Neural progenitor cell (in vitro differentiated cells): ENCODE measurements around the gene RXFP1. TPM values are rescaled to one million over a fixed set of nuclear protein-coding genes. Genes with fewer than 3 reads are reported as not detected.

Source experiments
- DNase-seq: peaks from one replicate; pipeline ENCODE4 v3.0.0-alpha.2; 2016; ENCODE audit warnings: low spot score
- H2AFZ ChIP-seq: fragments of 200-600 bp; sonication (generic); replicated peaks from 2 replicates; pipeline ENCODE4 v1.6.1; 2016; ENCODE audit warnings: antibody characterized with exemption
- H3F3A ChIP-seq: fragments of 200-600 bp; sonication (generic); 2 replicates; pipeline ENCODE4 v1.6.1; 2016; ENCODE audit warnings: antibody characterized with exemption, low read depth
- H3K27ac ChIP-seq: fragments of 200-600 bp; sonication (generic); 2 replicates; pipeline ENCODE4 v1.5.1; 2016; ENCODE audit warnings: mild to moderate bottlenecking
- H3K27me3 ChIP-seq: fragments of 200-600 bp; sonication (generic); 2 replicates; pipeline ENCODE4 v1.6.1; 2016; ENCODE audit warnings: mild to moderate bottlenecking, moderate library complexity
- H3K36me3 ChIP-seq: fragments of 200-600 bp; sonication (generic); 2 replicates; pipeline ENCODE4 v1.5.1; 2016
- H3K4me1 ChIP-seq: fragments of 200-600 bp; sonication (generic); 2 replicates; pipeline ENCODE4 v1.6.1; 2016; ENCODE audit warnings: mixed run types
- H3K4me2 ChIP-seq: fragments of 200-600 bp; sonication (generic); 2 replicates; pipeline ENCODE4 v1.6.1; 2016
- H3K4me3 ChIP-seq: fragments of 200-600 bp; sonication (generic); 2 replicates; pipeline ENCODE4 v1.5.1; 2016
- H3K79me2 ChIP-seq: fragments of 200-600 bp; sonication (generic); 2 replicates; pipeline ENCODE4 v1.6.1; 2016; ENCODE audit warnings: low read depth
- H3K9ac ChIP-seq: fragments of 200-600 bp; sonication (generic); 2 replicates; pipeline ENCODE4 v1.6.1; 2016
- H3K9me3 ChIP-seq: fragments of 200-600 bp; sonication (generic); 2 replicates; pipeline ENCODE4 v1.5.1; 2016; ENCODE audit warnings: low read depth
- H4K20me1 ChIP-seq: fragments of 200-600 bp; sonication (generic); 2 replicates; pipeline ENCODE4 v1.6.1; 2016; ENCODE audit warnings: low read depth
- H3K27ac Mint-ChIP-seq: 3 replicates; pipeline ENCODE4 v1.8.0; 2021; ENCODE audit warnings: mixed read lengths
- H3K27me3 Mint-ChIP-seq: 2 replicates; pipeline ENCODE4 v1.8.0; 2022; ENCODE audit warnings: low read depth, mild to moderate bottlenecking, inconsistent platforms, moderate library complexity, mixed read lengths; ENCODE audit not compliant: insufficient read depth
- H3K36me3 Mint-ChIP-seq: 3 replicates; pipeline ENCODE4 v1.8.0; 2021; ENCODE audit warnings: mixed read lengths
- H3K4me1 Mint-ChIP-seq: 3 replicates; pipeline ENCODE4 v1.8.0; 2021; ENCODE audit warnings: mixed read lengths
- H3K4me3 Mint-ChIP-seq: 3 replicates; pipeline ENCODE4 v1.8.0; 2021; ENCODE audit warnings: mild to moderate bottlenecking, moderate library complexity, mixed read lengths
- H3K9me3 Mint-ChIP-seq: 3 replicates; pipeline ENCODE4 v1.8.0; 2020; ENCODE audit warnings: mixed read lengths
- EZH2 ChIP-seq: fragments of 200-600 bp; sonication (generic); IDR thresholded peaks from 2 replicates; pipeline ENCODE4 v1.6.1; 2017; ENCODE audit warnings: antibody characterized with exemption, mild to moderate bottlenecking, moderate library complexity
- EZH2phosphoT487 ChIP-seq: fragments of 200-600 bp; sonication (generic); IDR thresholded peaks from 2 replicates; pipeline ENCODE4 v1.6.1; 2017; ENCODE audit warnings: antibody characterized with exemption
- total RNA-seq: library from RNA; depleted of rRNA; stranded (reverse); fragments of >200 nt; gene quantifications from 2 replicates; pipeline ENCODE4 v1.2.3, GENCODE V29; 2015; ENCODE audit warnings: low replicate concordance
- TF ChIP-seq, protein P1 (sequence below): fragments of 200-600 bp; sonication (generic); IDR thresholded peaks from 2 replicates; pipeline ENCODE4 v1.5.1; 2017; ENCODE audit warnings: antibody characterized with exemption, mild to moderate bottlenecking

RXFP1 gene
- total RNA-seq, 1 donor from 2014 or later, result not detected

DNA sequence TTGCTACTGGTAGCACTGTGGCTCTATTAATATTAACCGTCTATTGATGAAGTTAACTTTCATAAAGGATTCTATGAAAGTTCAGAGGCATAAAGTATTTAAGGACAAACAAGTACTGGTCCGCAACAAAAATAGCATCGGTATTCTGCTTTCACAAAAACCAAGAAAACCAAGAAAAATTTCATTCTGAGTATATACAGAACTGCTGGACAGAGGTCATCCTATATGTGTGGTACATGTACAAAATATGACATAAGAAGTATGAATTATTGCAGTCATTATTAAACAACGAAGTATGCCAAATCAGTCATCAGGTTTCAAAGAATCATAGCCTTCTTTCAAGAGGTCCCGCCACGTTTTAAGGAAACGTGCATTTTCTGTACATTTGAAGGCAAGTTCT, 147.6 kb downstream of the RXFP1 start:
- Histone ChIP-seq H2AFZ (no peak overlapping the region), H3K27me3 (no peaks in the 10 kb centered on the region), H3K9me3 (no peaks in the 10 kb centered on the region), H3K4me3 (no peak overlapping the region), H3K4me2 (peak overlapping the region; percentile 4), H3K36me3 (no peaks in the 10 kb centered on the region), H3K9ac (no peak overlapping the region), H4K20me1 (peaks cover 23% of the 10 kb centered on the region), H3K4me1 (peaks cover 7% of the 10 kb centered on the region), H3F3A (peaks cover 25% of the 10 kb centered on the region), H3K79me2 (peaks cover 55% of the 10 kb centered on the region), H3K27ac (no peak overlapping the region)
- no peak for DNase-seq
- TF ChIP-seq EZH2, result no peak
- TF ChIP-seq, protein P1, sequence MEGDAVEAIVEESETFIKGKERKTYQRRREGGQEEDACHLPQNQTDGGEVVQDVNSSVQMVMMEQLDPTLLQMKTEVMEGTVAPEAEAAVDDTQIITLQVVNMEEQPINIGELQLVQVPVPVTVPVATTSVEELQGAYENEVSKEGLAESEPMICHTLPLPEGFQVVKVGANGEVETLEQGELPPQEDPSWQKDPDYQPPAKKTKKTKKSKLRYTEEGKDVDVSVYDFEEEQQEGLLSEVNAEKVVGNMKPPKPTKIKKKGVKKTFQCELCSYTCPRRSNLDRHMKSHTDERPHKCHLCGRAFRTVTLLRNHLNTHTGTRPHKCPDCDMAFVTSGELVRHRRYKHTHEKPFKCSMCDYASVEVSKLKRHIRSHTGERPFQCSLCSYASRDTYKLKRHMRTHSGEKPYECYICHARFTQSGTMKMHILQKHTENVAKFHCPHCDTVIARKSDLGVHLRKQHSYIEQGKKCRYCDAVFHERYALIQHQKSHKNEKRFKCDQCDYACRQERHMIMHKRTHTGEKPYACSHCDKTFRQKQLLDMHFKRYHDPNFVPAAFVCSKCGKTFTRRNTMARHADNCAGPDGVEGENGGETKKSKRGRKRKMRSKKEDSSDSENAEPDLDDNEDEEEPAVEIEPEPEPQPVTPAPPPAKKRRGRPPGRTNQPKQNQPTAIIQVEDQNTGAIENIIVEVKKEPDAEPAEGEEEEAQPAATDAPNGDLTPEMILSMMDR, result no peak
- TF ChIP-seq EZH2phosphoT487, result no peak
- Mint-ChIP-seq H3K36me3 (peaks cover 16% of the 10 kb centered on the region), H3K27ac (no peak overlapping the region), H3K4me3 (peak overlapping the region; percentile 53), H3K4me1 (peaks cover 14% of the 10 kb centered on the region), H3K27me3 (peaks cover 6% of the 10 kb centered on the region), H3K9me3 (peaks cover 3% of the 10 kb centered on the region)

GRCh38 chr4:158670975-158671664, 149.4 kb downstream of the RXFP1 start:
- peaks cover 55% of the 10 kb centered on the region for H3K79me2 ChIP-seq
- peak overlapping the region; percentile 88 for H2AFZ ChIP-seq

DNA sequence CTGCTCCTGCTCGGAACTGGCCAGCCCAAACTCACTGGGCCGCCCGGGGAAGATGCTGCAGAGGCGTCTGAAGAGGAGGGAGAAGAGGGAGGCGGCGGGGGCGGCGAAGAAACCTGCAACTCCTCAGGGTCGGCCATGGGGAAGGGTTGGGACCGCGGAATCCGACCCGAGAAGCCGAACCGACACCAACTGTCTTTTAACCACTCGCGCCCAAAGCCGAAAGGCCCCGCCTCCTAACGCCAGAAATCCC, 149.9 kb downstream of the RXFP1 start, which contains the start of gene C4orf46:
C4orf46 (minus strand) TSS at position 223 of the 250 bp plus-strand sequence; CDS start at position 137, 86 bp downstream.
- Histone ChIP-seq H3K79me2 (peaks cover 50% of the 10 kb centered on the region), H3K4me2 (peak within 1 kb of the TSS; percentile 92), H2AFZ (peak within 1 kb of the TSS; percentile 89), H3K4me3 (peak within 1 kb of the TSS; percentile 84), H3K9ac (peak within 1 kb of the TSS; percentile 78), H3F3A (peaks cover 25% of the 10 kb centered on the region), H3K4me1 (peaks cover 7% of the 10 kb centered on the region), H4K20me1 (peaks cover 23% of the 10 kb centered on the region), H3K27me3 (no peaks in the 10 kb centered on the region), H3K9me3 (no peaks in the 10 kb centered on the region), H3K27ac (peak within 1 kb of the TSS; percentile 96), H3K36me3 (no peaks in the 10 kb centered on the region)
- Mint-ChIP-seq H3K9me3 (no peaks in the 10 kb centered on the region), H3K27ac (peak within 1 kb of the TSS; percentile 100), H3K27me3 (peaks cover 6% of the 10 kb centered on the region), H3K4me3 (peak within 1 kb of the TSS; percentile 99), H3K36me3 (peaks cover 3% of the 10 kb centered on the region), H3K4me1 (peaks cover 14% of the 10 kb centered on the region)
- DNase-seq, result no peak
- TF ChIP-seq, protein P1, result no peak
- TF ChIP-seq EZH2phosphoT487, result no peak
- TF ChIP-seq EZH2, result no peak

More at GRCh38 chr4:158670975-158671664, 149.4 kb downstream of the RXFP1 start:
- H3K27me3 Mint-ChIP-seq, result peaks cover 6% of the 10 kb centered on the region
- Histone ChIP-seq H3K27me3 (no peaks in the 10 kb centered on the region), H3K4me1 (peaks cover 7% of the 10 kb centered on the region), H3K4me3 (peak overlapping the region; percentile 84), H3K27ac (peak overlapping the region; percentile 96), H3K9ac (peak overlapping the region; percentile 78), H3F3A (peaks cover 25% of the 10 kb centered on the region), H3K36me3 (no peaks in the 10 kb centered on the region), H3K4me2 (peak overlapping the region; percentile 90), H4K20me1 (peaks cover 23% of the 10 kb centered on the region), H3K9me3 (no peaks in the 10 kb centered on the region)
- peaks cover 14% of the 10 kb centered on the region for H3K4me1 Mint-ChIP-seq
- peak; percentile 92 for DNase-seq
- no peaks in the 10 kb centered on the region for H3K9me3 Mint-ChIP-seq
- peak overlapping the region; percentile 99 for H3K4me3 Mint-ChIP-seq
- H3K27ac Mint-ChIP-seq, result peak overlapping the region; percentile 100
- TF ChIP-seq EZH2phosphoT487, result no peak
- TF ChIP-seq, protein P1, result no peak
- no peak for TF ChIP-seq EZH2
- peaks cover 6% of the 10 kb centered on the region for H3K36me3 Mint-ChIP-seq
